B cell (primary cell): ENCODE results near the gene COL9A3. TPM values are rescaled to one million over a fixed set of nuclear protein-coding genes. Genes with fewer than 3 reads are reported as not detected.
A peak's percentile ranks its signal among the peaks of the same experiment; 100 is the strongest.

ENCODE experiments used
- ATAC-seq: fragments of 200-7000 bp; cut with Tn5 transposase; one replicate; pipeline ENCODE4 v1.10.0; 2021; ENCODE audit warnings: low read depth, mild to moderate bottlenecking, moderate number of reproducible peaks, moderate library complexity
- CTCF ChIA-PET: fragments of 350-600 bp; sonication (Branson Sonifier 250); formaldehyde crosslinking; loops from one replicate; lab custom pipeline; 2021; ENCODE audit warnings: antibody characterized with exemption, inconsistent platforms; lab: Charles Lee
- POLR2A ChIA-PET: fragments of 350-600 bp; sonication (Branson Sonifier 250); formaldehyde crosslinking; loops from one replicate; lab custom pipeline; 2021; ENCODE audit warnings: antibody characterized with exemption; lab: Charles Lee
- DNase-seq: peaks from one replicate; pipeline ENCODE4 v3.0.0; 2013
- H2AFZ ChIP-seq: 2 replicates; pipeline ENCODE4 v1.6.1; 2012; ENCODE audit warnings: mild to moderate bottlenecking, low read depth, low read length; ENCODE audit not compliant: insufficient read depth, poor library complexity, severe bottlenecking
- H3K27ac ChIP-seq, 2 donors: 1 replicate in 1 of 2; 2 replicates in 1 of 2; pipeline ENCODE4 v1.5.1; 2012 to 2013; ENCODE audit warnings: low read length in 2 of 2, mild to moderate bottlenecking in 2 of 2, moderate library complexity in 1 of 2
- H3K27me3 ChIP-seq, 4 experiments: fragments of 200-600 bp in 1 of 4; sonication (generic) in 1 of 4; replicated peaks in 1 of 4; 1 replicate in 2 of 4; 2 replicates in 2 of 4; pipeline versions ENCODE4 v1.6.1 to v1.7.0; 2013 to 2016; ENCODE audit warnings: low read length in 3 of 4, mild to moderate bottlenecking in 2 of 4, mixed read lengths in 1 of 4, moderate library complexity in 1 of 4; ENCODE audit not compliant: insufficient read depth in 4 of 4, control insufficient read depth in 3 of 4; ENCODE audit errors: control extremely low read depth in 1 of 4
- H3K36me3 ChIP-seq, 2 experiments: replicated peaks in 1 of 2; 1 replicate in 1 of 2; 2 replicates in 1 of 2; pipeline versions ENCODE4 v1.6.1 to v1.7.1; 2013; ENCODE audit warnings: low read length in 1 of 2; ENCODE audit not compliant: insufficient read depth in 2 of 2, control insufficient read depth in 1 of 2; ENCODE audit errors: control extremely low read depth in 1 of 2, extremely low read depth in 1 of 2
- H3K4me1 ChIP-seq, 2 donors: fragments of 200-600 bp in 1 of 2; sonication (generic) in 1 of 2; 1 replicate in 1 of 2; 2 replicates in 1 of 2; pipeline versions ENCODE4 v1.5.1 to v1.6.1; 2013 to 2017; ENCODE audit warnings: low read length in 2 of 2; ENCODE audit not compliant: control insufficient read depth in 2 of 2, insufficient read depth in 2 of 2
- H3K4me2 ChIP-seq: replicated peaks from 2 replicates; pipeline ENCODE3; 2012; ENCODE audit warnings: mild to moderate bottlenecking, low read depth, low read length; ENCODE audit not compliant: poor library complexity, severe bottlenecking
- H3K4me3 ChIP-seq, 5 experiments: fragments of 200-600 bp in 1 of 5; sonication (generic) in 1 of 5; 1 replicate in 3 of 5; 2 replicates in 2 of 5; pipeline versions ENCODE4 v1.5.1 to v1.7.0; 2011 to 2016; ENCODE audit warnings: low read length in 4 of 5, mild to moderate bottlenecking in 4 of 5, low read depth in 2 of 5, control low read depth in 1 of 5, moderate library complexity in 1 of 5; ENCODE audit not compliant: insufficient read depth in 1 of 5; ENCODE audit errors: control extremely low read depth in 1 of 5, extremely low read depth in 1 of 5
- H3K79me2 ChIP-seq: fragments of 200-600 bp; sonication (generic); one replicate; pipeline ENCODE4 v1.6.0; 2016; ENCODE audit warnings: low read length; ENCODE audit not compliant: control insufficient read depth, insufficient read depth
- H3K9ac ChIP-seq: fragments of 200-600 bp; sonication (generic); 2 replicates; pipeline ENCODE4 v1.6.1; 2017; ENCODE audit warnings: mild to moderate bottlenecking, low read length, moderate library complexity
- H3K9me3 ChIP-seq, 3 donors: one replicate each; pipeline versions ENCODE4 v1.6.1 to v1.7.1; 2013; ENCODE audit warnings: low read length in 2 of 3; ENCODE audit not compliant: control insufficient read depth in 2 of 3, insufficient read depth in 1 of 3; ENCODE audit errors: control extremely low read depth in 1 of 3
- H4K20me1 ChIP-seq: 2 replicates; pipeline ENCODE4 v1.6.0; 2012; ENCODE audit warnings: mild to moderate bottlenecking, low read length; ENCODE audit not compliant: insufficient read depth, control insufficient read depth, poor library complexity, severe bottlenecking
- H3K27ac Mint-ChIP-seq: one replicate; pipeline ENCODE4 v1.8.0; 2021; ENCODE audit warnings: mixed read lengths
- H3K27me3 Mint-ChIP-seq: one replicate; pipeline ENCODE4 v1.8.0; 2021; ENCODE audit warnings: mixed read lengths
- H3K4me1 Mint-ChIP-seq: one replicate; pipeline ENCODE4 v1.8.0; 2021; ENCODE audit warnings: mixed read lengths
- H3K4me3 Mint-ChIP-seq: one replicate; pipeline ENCODE4 v1.8.0; 2021; ENCODE audit warnings: mixed read lengths
- H3K9me3 Mint-ChIP-seq: one replicate; pipeline ENCODE4 v1.8.0; 2022; ENCODE audit warnings: mixed read lengths; ENCODE audit not compliant: insufficient read depth
- CTCF ChIP-seq: fragments of 200-600 bp; IDR thresholded peaks from one replicate; pipeline ENCODE4 v1.8.0; 2022; ENCODE audit warnings: antibody characterized with exemption, mild to moderate bottlenecking
- EZH2 ChIP-seq: IDR thresholded peaks from 2 replicates; pipeline ENCODE4 v1.6.1; 2012; ENCODE audit warnings: borderline replicate concordance, low read depth, mild to moderate bottlenecking, moderate library complexity, low read length; ENCODE audit not compliant: insufficient read depth, poor library complexity, severe bottlenecking
- WGBS: methylation state at CpG from one replicate; pipeline ENCODE4 v1.1.5; 2013; ENCODE audit warnings: missing lambda C conversion rate; ENCODE audit not compliant: insufficient coverage; 5-methylcytosine and 5-hydroxymethylcytosine counted together
- intact Hi-C: fragments of 100-400 bp; cut with micrococcal nuclease; formaldehyde crosslinking; loops from one replicate; pipeline ENCODE4 v1.10.0; 2022
- polyA plus RNA-seq: library from polyadenylated mRNA; depleted of rRNA; stranded (reverse); fragments of >200 nt; gene quantifications from 2 replicates; pipeline ENCODE4 v1.2.3, GENCODE V29; 2012
- total RNA-seq, 2 donors: library from RNA; stranded (reverse); fragments of 120-200 nt in 1 of 2; gene quantifications; 1 replicate in 1 of 2; 2 replicates in 1 of 2; pipeline versions ENCODE4 v1.2.3 to v1.2.4, GENCODE V29; 2013 to 2022

The COL9A3 gene
- total and polyA plus RNA-seq, 2 donors (not counting 1 experiment from before 2014, with no cell fraction given) = 10.7 to 96.3 TPM

GRCh38 chr20:62858058-62858830 lies 41.4 kb downstream of the COL9A3 start:
- peaks cover 0 to 9% (median 6%) of the 10 kb centered on the region in 4 experiments for H3K27me3 ChIP-seq
- Mint-ChIP-seq H3K27ac (no peak overlapping the region), H3K9me3 (no peaks in the 10 kb centered on the region), H3K4me3 (peak overlapping the region; percentile 8), H3K27me3 (no peaks in the 10 kb centered on the region), H3K4me1 (peaks cover 20% of the 10 kb centered on the region)
- no peak overlapping the region for H3K9ac ChIP-seq
- TF ChIP-seq EZH2 = no peak
- TF ChIP-seq CTCF = no peak
- H3K4me1 ChIP-seq = peaks cover 9 to 27% of the 10 kb centered on the region in 2 donors
- H2AFZ ChIP-seq = no peak overlapping the region
- peaks cover 16% of the 10 kb centered on the region for H4K20me1 ChIP-seq
- no peak overlapping the region for H3K27ac ChIP-seq
- WGBS = 91% methylated on average over 9 of the region's 23 CpGs
- peaks cover 0 to 8% (median 0%) of the 10 kb centered on the region in 3 donors for H3K9me3 ChIP-seq
- intact Hi-C loops = no loop called here
- no peak overlapping the region for H3K4me3 ChIP-seq
- DNase-seq = no peak
- H3K79me2 ChIP-seq = no peaks in the 10 kb centered on the region
- peaks cover 2 to 5% of the 10 kb centered on the region in 2 experiments for H3K36me3 ChIP-seq
- no peak for ATAC-seq
- CTCF ChIA-PET = no interaction called here
- POLR2A ChIA-PET = interaction anchor here (0.7 kb wide), 1 partner anchor 11 kb away, joined by 3 read pairs; no protein-coding TSS in a partner anchor
- no peak overlapping the region for H3K4me2 ChIP-seq

GRCh38 chr20:62859721-62860120 lies 42.9 kb downstream of the COL9A3 start:
- H3K36me3 ChIP-seq = peaks cover 0 to 5% of the 10 kb centered on the region in 2 experiments
- TF ChIP-seq EZH2 = no peak
- no peak for TF ChIP-seq CTCF
- H3K4me3 ChIP-seq = no peak overlapping the region
- H3K79me2 ChIP-seq = no peaks in the 10 kb centered on the region
- H3K4me2 ChIP-seq = no peak overlapping the region
- no peaks in the 10 kb centered on the region for H3K9me3 Mint-ChIP-seq
- H3K4me1 Mint-ChIP-seq = peaks cover 20% of the 10 kb centered on the region
- peaks cover 0 to 11% (median 0%) of the 10 kb centered on the region in 3 donors for H3K9me3 ChIP-seq
- H4K20me1 ChIP-seq = peaks cover 16% of the 10 kb centered on the region
- ATAC-seq (no peak), DNase-seq (no peak)
- no peak overlapping the region for H3K27ac ChIP-seq
- intact Hi-C loops = loop anchor here (5.0 kb wide), 2 partner anchors 67 to 68 kb away; partner anchors contain the start of gene DIDO1
- no peaks in the 10 kb centered on the region for H3K27me3 Mint-ChIP-seq
- peak overlapping the region; percentile 81 for H3K4me3 Mint-ChIP-seq
- no peak overlapping the region for H3K9ac ChIP-seq
- peaks cover 0 to 9% (median 6%) of the 10 kb centered on the region in 4 experiments for H3K27me3 ChIP-seq
- H2AFZ ChIP-seq = no peak overlapping the region
- H3K4me1 ChIP-seq = peaks cover 9 to 27% of the 10 kb centered on the region in 2 donors
- no peak overlapping the region for H3K27ac Mint-ChIP-seq
- CTCF ChIA-PET = interaction anchor here (0.9 kb wide), 1 partner anchor 11 kb away, joined by 3 read pairs; no protein-coding TSS in a partner anchor
- POLR2A ChIA-PET = no interaction called here
- 94% methylated on average over 3 of the region's 12 CpGs for WGBS
